ENCODE data around the gene SDK1. TPM values are rescaled to one million over a fixed set of nuclear protein-coding genes. Genes with fewer than 3 reads are reported as not detected.

Gene SDK1
- total and polyA plus RNA-seq, 10 of the 15 experiments (the other 5 are each of a cell fraction or from before 2014, with no cell fraction given) = 0.14 to 0.33 TPM; not detected in 8

GRCh38 chr7:4255336-4255735, 954.3 kb downstream of the SDK1 start:
- no peak overlapping the region for H3K27ac ChIP-seq (ENCODE audit: control insufficient read depth, insufficient read depth)
- RAD21 ChIA-PET (ENCODE audit: unreplicated experiment) = no interaction called here
- no peaks in the 10 kb centered on the region for H3K36me3 ChIP-seq (ENCODE audit: control insufficient read depth in 2 of 2, insufficient read depth in 2 of 2, low read length in 1 of 2)
- intact Hi-C loops (cut with micrococcal nuclease; ENCODE audit: unreplicated experiment) (loop anchor here (10.0 kb wide), 1 partner anchor 59 kb away; no protein-coding TSS in a partner anchor), in situ Hi-C loops (cut with MboI) (no loop called here)
- no peaks in the 10 kb centered on the region for H3K27me3 ChIP-seq (replicated peaks in 1 of 2; ENCODE audit: control insufficient read depth in 2 of 2, insufficient read depth in 2 of 2, low read length in 1 of 2)
- SMC1A ChIA-PET (ENCODE audit: uncharacterized antibody, unreplicated experiment) = no interaction called here
- DNase-seq (ENCODE audit: low read depth, low spot score) (no peak), ATAC-seq (no peak), FAIRE-seq (no peak)
- H4K20me1 ChIP-seq (ENCODE audit: control insufficient read depth, insufficient read depth) = no peaks in the 10 kb centered on the region
- WGBS (ENCODE audit: insufficient coverage, insufficient replicate concordance, low lambda C conversion rate, missing lambda C conversion rate) = 38% methylated on average over 6 of the region's 6 CpGs
- POLR2A ChIA-PET = no interaction called here
- H3K4me1 ChIP-seq (ENCODE audit: control insufficient read depth, insufficient read depth, low read length) = no peaks in the 10 kb centered on the region
- no TSS peak for BruUV-seq (replicated peaks)
- H2AFZ ChIP-seq (ENCODE audit: control insufficient read depth, low read depth, low read length) = no peak overlapping the region
- H3K4me3 ChIP-seq = no peak overlapping the region
- H3K79me2 ChIP-seq (ENCODE audit: control insufficient read depth, insufficient read depth, low read length) = no peaks in the 10 kb centered on the region
- H3K9ac ChIP-seq (ENCODE audit: control insufficient read depth, insufficient read depth, low read length) = no peak overlapping the region
- H3K9me3 ChIP-seq (replicated peaks; ENCODE audit: control insufficient read depth, insufficient read depth, low read length) = no peaks in the 10 kb centered on the region; the same call in 2 of the 3 replicates
- H3K4me2 ChIP-seq (ENCODE audit: control insufficient read depth, insufficient read depth) = no peak overlapping the region
- CTCF ChIA-PET = no interaction called here
- TF ChIP-seq PAX5 (IDR thresholded peaks at IDR 0.05; ENCODE audit: borderline replicate concordance, low read depth, low read length) (no peak), HDAC6 (IDR thresholded peaks at IDR 0.05; ENCODE audit: unreplicated experiment) (no peak), CBX3 (IDR thresholded peaks at IDR 0.05; ENCODE audit: borderline replicate concordance, low read depth) (no peak), BHLHE40 (IDR thresholded peaks at IDR 0.05; ENCODE audit: borderline replicate concordance in 1 of 2, low read depth in 2 of 2, low read length in 1 of 2) (no peak), TAF1 (IDR thresholded peaks at IDR 0.05; ENCODE audit: borderline replicate concordance, low read depth, low read length) (no peak), RB1 (IDR thresholded peaks at IDR 0.05; ENCODE audit: borderline replicate concordance) (no peak), CHD4 (IDR thresholded peaks at IDR 0.05) (no peak), FOS (IDR thresholded peaks at IDR 0.05; ENCODE audit: borderline replicate concordance, extremely low read depth, insufficient read length) (no peak), HCFC1 (IDR thresholded peaks at IDR 0.05; ENCODE audit: low read length) (no peak), PKNOX1 (IDR thresholded peaks at IDR 0.05) (no peak), TARDBP (IDR thresholded peaks at IDR 0.05; ENCODE audit: borderline replicate concordance) (no peak), CBX5 (IDR thresholded peaks at IDR 0.05; ENCODE audit: low read depth) (no peak), ZBTB4 (CRISPR knock-in tag; IDR thresholded peaks at IDR 0.05) (no peak), CEBPZ (IDR thresholded peaks at IDR 0.05; ENCODE audit: low read depth, low read length) (no peak), YY1 (IDR thresholded peaks at IDR 0.05; ENCODE audit: low read depth, low read length) (no peak)

Data from GM12878 (cell line).